GM12874 (cell line): ENCODE results near the gene ZFAND3.

Experiments
- TF ChIP-seq, protein P1 (sequence below): IDR thresholded peaks from 2 replicates; pipeline ENCODE4 v1.5.1; 2011; ENCODE audit warnings: low read depth, mild to moderate bottlenecking, control low read depth, low read length, moderate library complexity; ENCODE audit not compliant: insufficient read depth

Gene ZFAND3

DNA sequence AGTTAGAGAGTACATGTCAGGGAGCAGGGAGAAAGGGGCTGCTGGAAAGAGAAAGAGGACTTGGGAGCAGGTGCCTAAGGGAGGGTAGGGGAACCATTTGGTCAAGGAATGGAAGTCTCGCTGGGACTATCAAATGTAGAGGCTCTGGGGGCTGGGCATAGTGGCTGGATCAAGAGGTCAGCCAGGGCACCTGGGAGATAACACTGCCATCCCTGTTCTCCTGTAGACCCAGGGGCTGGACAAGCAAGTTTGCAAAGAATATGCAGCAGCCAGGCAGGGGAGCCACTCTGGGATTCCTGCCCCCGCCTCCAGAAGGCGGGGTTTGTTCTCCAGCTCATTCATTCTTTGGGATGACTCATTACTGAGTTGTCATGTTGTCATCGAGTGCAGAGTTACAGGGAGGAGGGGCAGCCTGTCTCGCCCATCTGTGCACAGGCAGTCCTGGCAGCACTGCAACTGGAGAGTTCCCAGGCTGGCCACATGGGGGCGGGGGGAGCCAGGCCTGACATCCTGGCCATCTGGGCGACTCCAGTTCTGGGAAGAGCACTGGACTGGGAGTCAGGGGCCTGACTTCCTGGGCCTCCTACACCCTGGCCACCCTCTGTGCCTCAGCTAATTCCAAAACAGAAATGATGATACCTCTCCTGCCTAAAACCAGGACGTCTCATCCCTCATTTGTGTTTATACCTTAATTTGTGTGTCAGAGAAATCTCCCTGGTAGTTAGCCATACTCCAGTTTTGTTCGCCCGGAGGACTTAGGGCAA lies 28.2 kb upstream of the ZFAND3 start:
- TF ChIP-seq, protein P1, sequence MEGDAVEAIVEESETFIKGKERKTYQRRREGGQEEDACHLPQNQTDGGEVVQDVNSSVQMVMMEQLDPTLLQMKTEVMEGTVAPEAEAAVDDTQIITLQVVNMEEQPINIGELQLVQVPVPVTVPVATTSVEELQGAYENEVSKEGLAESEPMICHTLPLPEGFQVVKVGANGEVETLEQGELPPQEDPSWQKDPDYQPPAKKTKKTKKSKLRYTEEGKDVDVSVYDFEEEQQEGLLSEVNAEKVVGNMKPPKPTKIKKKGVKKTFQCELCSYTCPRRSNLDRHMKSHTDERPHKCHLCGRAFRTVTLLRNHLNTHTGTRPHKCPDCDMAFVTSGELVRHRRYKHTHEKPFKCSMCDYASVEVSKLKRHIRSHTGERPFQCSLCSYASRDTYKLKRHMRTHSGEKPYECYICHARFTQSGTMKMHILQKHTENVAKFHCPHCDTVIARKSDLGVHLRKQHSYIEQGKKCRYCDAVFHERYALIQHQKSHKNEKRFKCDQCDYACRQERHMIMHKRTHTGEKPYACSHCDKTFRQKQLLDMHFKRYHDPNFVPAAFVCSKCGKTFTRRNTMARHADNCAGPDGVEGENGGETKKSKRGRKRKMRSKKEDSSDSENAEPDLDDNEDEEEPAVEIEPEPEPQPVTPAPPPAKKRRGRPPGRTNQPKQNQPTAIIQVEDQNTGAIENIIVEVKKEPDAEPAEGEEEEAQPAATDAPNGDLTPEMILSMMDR = peak; percentile 95

DNA sequence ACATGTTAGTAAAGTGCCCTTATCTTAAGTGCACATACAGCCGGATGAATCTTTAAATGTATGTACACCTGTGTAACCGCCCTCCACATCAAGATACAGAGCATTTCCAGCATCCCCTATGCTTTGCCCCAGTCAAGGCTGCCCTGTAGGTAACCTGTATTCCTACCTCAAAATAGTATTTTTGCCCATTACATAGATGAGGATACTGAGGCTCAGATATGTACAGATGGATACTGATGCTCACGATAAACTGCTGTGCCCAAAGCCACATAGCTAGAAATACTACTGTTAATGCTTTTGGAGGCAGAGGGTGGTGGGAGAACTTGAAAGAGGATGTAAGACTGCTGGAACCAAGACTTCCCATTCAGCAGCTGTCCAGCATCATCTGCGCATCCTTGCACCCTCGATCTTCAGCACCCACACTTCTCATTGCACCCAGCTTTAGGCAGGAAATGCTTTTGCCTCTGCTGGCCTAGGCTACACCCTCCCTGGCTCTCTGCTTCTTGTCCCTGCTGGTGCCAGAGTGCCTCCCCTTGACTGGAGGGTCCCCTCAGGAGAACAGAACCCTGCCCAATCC lies 27.0 kb upstream of the ZFAND3 start:
- TF ChIP-seq, protein P1 = no peak

DNA sequence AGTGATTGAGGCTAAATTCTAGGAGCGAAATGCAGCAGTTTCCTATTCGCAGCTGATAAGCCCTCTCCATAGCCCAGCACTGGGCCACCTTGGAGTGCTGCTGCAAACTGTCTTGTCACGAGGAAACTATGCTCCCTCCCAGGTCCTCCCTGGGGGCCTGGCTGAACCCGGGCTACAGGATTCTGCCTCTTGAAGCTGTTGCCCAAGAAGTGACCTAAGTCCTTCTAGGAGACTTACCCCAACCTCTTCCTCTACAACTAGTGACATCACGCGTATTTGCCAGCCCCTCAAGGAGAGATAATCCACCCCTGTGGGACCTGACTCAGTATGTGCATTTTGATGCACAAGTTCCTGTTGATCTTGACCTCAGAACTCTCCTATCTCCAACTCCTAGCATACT lies 26.5 kb upstream of the ZFAND3 start:
- TF ChIP-seq, protein P1 = no peak

DNA sequence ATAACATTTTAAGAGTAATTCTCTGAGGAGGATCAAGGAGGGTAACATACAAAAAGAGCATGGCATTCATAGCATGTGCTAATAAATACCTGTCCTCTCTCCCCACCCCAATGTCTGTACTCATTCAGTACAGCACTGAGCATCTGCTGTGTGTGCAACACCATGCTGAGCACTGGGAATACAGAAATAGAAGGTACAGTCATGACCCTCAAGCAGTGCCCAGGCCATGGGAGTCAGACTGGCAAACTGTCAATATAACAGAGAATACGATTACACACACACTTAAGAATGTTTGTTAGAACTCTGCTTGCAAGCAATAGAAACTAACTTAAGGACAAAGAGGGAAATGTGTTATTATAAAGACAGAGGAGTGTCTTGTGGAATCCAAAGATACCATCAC lies 24.7 kb upstream of the ZFAND3 start:
- TF ChIP-seq, protein P1 = no peak

DNA sequence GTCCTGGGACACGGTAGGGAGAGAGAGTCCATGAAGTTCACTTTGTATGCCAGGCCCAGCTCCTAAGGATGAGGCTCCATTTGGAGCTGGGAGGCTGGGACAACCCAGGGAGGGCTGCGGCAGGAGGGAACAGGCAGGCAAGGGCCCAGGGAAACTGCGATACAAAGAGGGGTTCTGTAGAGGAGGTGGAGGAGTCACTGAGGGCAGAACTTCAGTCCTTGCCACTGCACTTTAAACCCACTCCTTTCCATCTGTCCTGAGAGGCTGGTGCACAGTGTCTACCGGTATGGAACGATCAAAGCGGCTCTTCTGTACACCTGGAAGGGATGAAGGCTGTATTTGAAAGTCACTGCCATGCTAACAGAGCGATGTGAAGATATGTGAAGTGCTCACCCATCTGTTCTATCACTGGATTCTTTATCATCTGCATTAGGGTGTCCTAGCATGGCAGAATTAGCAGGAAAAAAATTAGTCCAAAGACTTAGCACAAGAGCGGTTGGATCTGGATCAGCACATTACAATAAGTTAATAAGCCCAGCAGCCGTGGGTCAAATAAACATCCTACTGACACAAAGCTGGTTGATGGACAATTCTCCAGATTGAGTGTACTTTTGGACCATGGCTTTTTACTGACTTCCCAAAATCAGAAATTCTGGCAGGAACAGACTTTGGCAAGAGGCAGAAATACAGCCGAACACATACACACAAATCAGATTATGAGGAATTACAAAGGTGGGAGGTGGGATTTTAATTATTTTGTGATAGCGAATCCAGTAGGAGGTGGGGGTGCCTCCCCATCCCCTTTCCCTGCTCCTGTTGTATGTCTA lies 20.9 kb upstream of the ZFAND3 start:
- TF ChIP-seq, protein P1 = no peak

DNA sequence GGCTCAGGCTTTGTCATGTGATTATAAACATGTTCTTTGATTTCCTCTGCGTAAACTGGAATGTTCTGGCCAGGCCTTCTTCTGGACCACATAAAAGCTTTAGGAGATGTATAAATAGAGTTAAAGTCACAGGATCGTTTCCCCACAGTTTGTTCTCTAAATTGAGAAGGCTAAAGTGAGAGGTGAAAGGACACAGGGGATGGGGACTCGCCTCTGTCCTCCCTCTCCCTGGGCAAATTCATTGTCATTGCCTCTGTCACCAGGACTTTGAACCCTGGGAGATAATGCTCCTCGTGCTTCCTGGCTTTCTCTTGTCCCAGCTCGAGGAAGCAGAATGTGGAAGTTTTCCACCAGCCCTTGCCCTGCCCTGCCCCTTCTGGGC lies 20.3 kb upstream of the ZFAND3 start:
- TF ChIP-seq, protein P1 = no peak
